DND-41 (cell line): ENCODE results near the gene TMEM86B.

ENCODE experiments used
- EZH2 ChIP-seq: IDR thresholded peaks from 3 replicates; pipeline ENCODE4 v1.6.1; 2012; ENCODE audit warnings: borderline replicate concordance, low read depth, mild to moderate bottlenecking, moderate library complexity, low read length, inconsistent platforms; ENCODE audit not compliant: severe bottlenecking
- TF ChIP-seq, protein P1 (sequence below): IDR thresholded peaks from 2 replicates; pipeline ENCODE4 v1.5.1; 2012; ENCODE audit warnings: borderline replicate concordance, low read length, moderate library complexity, mild to moderate bottlenecking; ENCODE audit not compliant: poor library complexity, severe bottlenecking; ENCODE audit errors: extremely low read depth

DNA sequence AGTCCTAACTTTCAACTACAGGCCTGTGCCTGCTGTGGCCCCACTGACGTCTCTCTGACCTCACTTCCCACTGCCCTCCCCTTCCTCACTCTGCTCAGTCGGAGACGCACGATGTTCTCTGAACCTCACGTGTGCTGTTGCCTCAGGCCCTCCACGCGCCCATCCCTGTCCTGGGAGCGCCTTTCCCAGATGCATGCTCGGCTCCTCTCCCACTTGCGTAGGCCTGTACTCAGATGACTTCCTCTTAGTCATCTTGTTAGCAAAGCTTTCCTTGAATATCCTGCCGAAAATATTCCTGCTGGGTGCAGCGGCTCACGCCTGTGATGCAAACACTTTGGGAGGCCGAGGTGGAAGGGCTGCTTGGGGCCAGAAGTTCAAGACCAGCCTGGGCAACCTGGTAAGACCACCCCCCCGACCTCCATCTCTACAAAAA lies 39.1 kb downstream of the TMEM86B start:
- TF ChIP-seq, protein P1, sequence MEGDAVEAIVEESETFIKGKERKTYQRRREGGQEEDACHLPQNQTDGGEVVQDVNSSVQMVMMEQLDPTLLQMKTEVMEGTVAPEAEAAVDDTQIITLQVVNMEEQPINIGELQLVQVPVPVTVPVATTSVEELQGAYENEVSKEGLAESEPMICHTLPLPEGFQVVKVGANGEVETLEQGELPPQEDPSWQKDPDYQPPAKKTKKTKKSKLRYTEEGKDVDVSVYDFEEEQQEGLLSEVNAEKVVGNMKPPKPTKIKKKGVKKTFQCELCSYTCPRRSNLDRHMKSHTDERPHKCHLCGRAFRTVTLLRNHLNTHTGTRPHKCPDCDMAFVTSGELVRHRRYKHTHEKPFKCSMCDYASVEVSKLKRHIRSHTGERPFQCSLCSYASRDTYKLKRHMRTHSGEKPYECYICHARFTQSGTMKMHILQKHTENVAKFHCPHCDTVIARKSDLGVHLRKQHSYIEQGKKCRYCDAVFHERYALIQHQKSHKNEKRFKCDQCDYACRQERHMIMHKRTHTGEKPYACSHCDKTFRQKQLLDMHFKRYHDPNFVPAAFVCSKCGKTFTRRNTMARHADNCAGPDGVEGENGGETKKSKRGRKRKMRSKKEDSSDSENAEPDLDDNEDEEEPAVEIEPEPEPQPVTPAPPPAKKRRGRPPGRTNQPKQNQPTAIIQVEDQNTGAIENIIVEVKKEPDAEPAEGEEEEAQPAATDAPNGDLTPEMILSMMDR, result no peak
- no peak for TF ChIP-seq EZH2
